Neuron (in vitro differentiated cells): ENCODE results near the gene PRRG1.

ENCODE experiments used
- H2AFZ ChIP-seq: one replicate; pipeline ENCODE4 v1.6.1; 2013; ENCODE audit warnings: low read depth, mild to moderate bottlenecking, inconsistent platforms, low read length, moderate library complexity
- H3K27me3 ChIP-seq: one replicate; pipeline ENCODE4 v1.6.1; 2013; ENCODE audit warnings: low read length; ENCODE audit not compliant: insufficient read depth
- H3K36me3 ChIP-seq: one replicate; pipeline ENCODE4 v1.6.1; 2013; ENCODE audit warnings: low read length; ENCODE audit not compliant: insufficient read depth
- H3K4me1 ChIP-seq: one replicate; pipeline ENCODE4 v1.6.1; 2013; ENCODE audit warnings: low read length; ENCODE audit not compliant: insufficient read depth
- H3K4me3 ChIP-seq: 2 replicates; pipeline ENCODE4 v1.5.1; 2013; ENCODE audit warnings: mild to moderate bottlenecking, low read length, moderate library complexity
- H3K9me3 ChIP-seq: one replicate; pipeline ENCODE4 v1.6.1; 2013; ENCODE audit warnings: low read length

PRRG1 gene

GRCh38 chrX:37348971-37349220 is 268 bp upstream of the PRRG1 start:
- H3K36me3 ChIP-seq, result no peaks in the 10 kb centered on the region
- H3K4me1 ChIP-seq, result peaks cover 22% of the 10 kb centered on the region
- H2AFZ ChIP-seq, result no peak overlapping the region
- no peaks in the 10 kb centered on the region for H3K27me3 ChIP-seq
- peak overlapping the region; percentile 35 for H3K4me3 ChIP-seq
- no peaks in the 10 kb centered on the region for H3K9me3 ChIP-seq

- Histone ChIP-seq H3K4me3 (peak overlapping the region; percentile 64), H3K4me1 (peaks cover 22% of the 10 kb centered on the region), H2AFZ (no peak overlapping the region), H3K9me3 (no peaks in the 10 kb centered on the region), H3K36me3 (no peaks in the 10 kb centered on the region), H3K27me3 (no peaks in the 10 kb centered on the region)
Observed at GRCh38 chrX:37350034-37350365, 836 bp downstream of the PRRG1 start.

- no peaks in the 10 kb centered on the region for H3K9me3 ChIP-seq
- no peak overlapping the region for H3K4me3 ChIP-seq
- no peak overlapping the region for H2AFZ ChIP-seq
- peaks cover 5% of the 10 kb centered on the region for H3K4me1 ChIP-seq
- H3K27me3 ChIP-seq, result no peaks in the 10 kb centered on the region
- H3K36me3 ChIP-seq, result no peaks in the 10 kb centered on the region
Observed at GRCh38 chrX:37353646-37354045, 4.5 kb downstream of the PRRG1 start.

- Histone ChIP-seq H3K4me1 (no peaks in the 10 kb centered on the region), H3K4me3 (no peak overlapping the region), H3K27me3 (no peaks in the 10 kb centered on the region), H3K36me3 (no peaks in the 10 kb centered on the region), H3K9me3 (no peaks in the 10 kb centered on the region), H2AFZ (no peak overlapping the region)
Observed at GRCh38 chrX:37357436-37357835, 8.3 kb downstream of the PRRG1 start.

GRCh38 chrX:37361596-37361995 is 12.4 kb downstream of the PRRG1 start:
- H2AFZ ChIP-seq, result no peak overlapping the region
- no peaks in the 10 kb centered on the region for H3K4me1 ChIP-seq
- H3K9me3 ChIP-seq, result no peaks in the 10 kb centered on the region
- no peak overlapping the region for H3K4me3 ChIP-seq
- no peaks in the 10 kb centered on the region for H3K27me3 ChIP-seq
- H3K36me3 ChIP-seq, result no peaks in the 10 kb centered on the region

GRCh38 chrX:37364666-37365065 is 15.5 kb downstream of the PRRG1 start:
- Histone ChIP-seq H3K27me3 (no peaks in the 10 kb centered on the region), H3K4me3 (no peak overlapping the region), H3K9me3 (no peaks in the 10 kb centered on the region), H2AFZ (no peak overlapping the region), H3K4me1 (no peaks in the 10 kb centered on the region), H3K36me3 (no peaks in the 10 kb centered on the region)

GRCh38 chrX:37367946-37368345 is 18.8 kb downstream of the PRRG1 start:
- Histone ChIP-seq H3K36me3 (no peaks in the 10 kb centered on the region), H3K9me3 (no peaks in the 10 kb centered on the region), H2AFZ (no peak overlapping the region), H3K27me3 (no peaks in the 10 kb centered on the region), H3K4me1 (no peaks in the 10 kb centered on the region), H3K4me3 (no peak overlapping the region)

GRCh38 chrX:37370499-37371141 is 21.5 kb downstream of the PRRG1 start:
- no peak overlapping the region for H3K4me3 ChIP-seq
- no peaks in the 10 kb centered on the region for H3K4me1 ChIP-seq
- no peaks in the 10 kb centered on the region for H3K9me3 ChIP-seq
- no peak overlapping the region for H2AFZ ChIP-seq
- H3K36me3 ChIP-seq, result no peaks in the 10 kb centered on the region
- no peaks in the 10 kb centered on the region for H3K27me3 ChIP-seq

- no peak overlapping the region for H3K4me3 ChIP-seq
- H3K27me3 ChIP-seq, result no peaks in the 10 kb centered on the region
- H3K4me1 ChIP-seq, result no peaks in the 10 kb centered on the region
- H2AFZ ChIP-seq, result no peak overlapping the region
- H3K36me3 ChIP-seq, result no peaks in the 10 kb centered on the region
- H3K9me3 ChIP-seq, result no peaks in the 10 kb centered on the region
Observed at GRCh38 chrX:37371578-37371991, 22.4 kb downstream of the PRRG1 start.

- H3K9me3 ChIP-seq, result no peaks in the 10 kb centered on the region
- no peak overlapping the region for H3K4me3 ChIP-seq
- H3K36me3 ChIP-seq, result no peaks in the 10 kb centered on the region
Observed at GRCh38 chrX:37378404-37378803, 29.2 kb downstream of the PRRG1 start.

GRCh38 chrX:37378830-37379229 is 29.7 kb downstream of the PRRG1 start:
- H3K4me3 ChIP-seq, result no peak overlapping the region
- no peaks in the 10 kb centered on the region for H3K36me3 ChIP-seq
- no peak overlapping the region for H2AFZ ChIP-seq
- peaks cover 2% of the 10 kb centered on the region for H3K27me3 ChIP-seq
- no peaks in the 10 kb centered on the region for H3K9me3 ChIP-seq
- no peaks in the 10 kb centered on the region for H3K4me1 ChIP-seq

More at GRCh38 chrX:37378404-37378803, 29.2 kb downstream of the PRRG1 start:
- peaks cover 2% of the 10 kb centered on the region for H3K27me3 ChIP-seq
- no peaks in the 10 kb centered on the region for H3K4me1 ChIP-seq
- no peak overlapping the region for H2AFZ ChIP-seq

- Histone ChIP-seq H3K4me1 (no peaks in the 10 kb centered on the region), H3K36me3 (no peaks in the 10 kb centered on the region), H2AFZ (no peak overlapping the region), H3K9me3 (no peaks in the 10 kb centered on the region), H3K4me3 (no peak overlapping the region), H3K27me3 (peaks cover 2% of the 10 kb centered on the region)
Observed at GRCh38 chrX:37380256-37380655, 31.1 kb downstream of the PRRG1 start.

GRCh38 chrX:37380924-37381323 is 31.8 kb downstream of the PRRG1 start:
- Histone ChIP-seq H3K4me3 (no peak overlapping the region), H3K9me3 (no peaks in the 10 kb centered on the region), H3K36me3 (no peaks in the 10 kb centered on the region), H2AFZ (no peak overlapping the region), H3K4me1 (no peaks in the 10 kb centered on the region), H3K27me3 (peaks cover 2% of the 10 kb centered on the region)

GRCh38 chrX:37383313-37383712 is 34.1 kb downstream of the PRRG1 start:
- H3K4me3 ChIP-seq, result no peak overlapping the region
- no peak overlapping the region for H2AFZ ChIP-seq
- no peaks in the 10 kb centered on the region for H3K36me3 ChIP-seq
- no peaks in the 10 kb centered on the region for H3K4me1 ChIP-seq
- peaks cover 2% of the 10 kb centered on the region for H3K27me3 ChIP-seq
- H3K9me3 ChIP-seq, result no peaks in the 10 kb centered on the region
